Left colon (tissue), 2 donors: ENCODE data around the gene GBP2. TPM values are rescaled to one million over a fixed set of nuclear protein-coding genes. Genes with fewer than 3 reads are reported as not detected.

ENCODE experiments used
- ATAC-seq: fragments of 200-7000 bp; cut with Tn5 transposase; one replicate; pipeline ENCODE4 v1.9.1; 2020; ENCODE audit warnings: mild to moderate bottlenecking, moderate library complexity
- DNase-seq, 2 donors: peaks; one replicate each; pipeline ENCODE4 v3.0.0-alpha.2; 2020
- intact Hi-C, 2 donors: fragments of 100-400 bp; cut with DNase I in 1 of 2; cut with micrococcal nuclease in 1 of 2; formaldehyde crosslinking; loops; one replicate each; pipeline versions ENCODE4 v1.11.2 to v1.14.0; 2022; cut with DNase I, micrococcal nuclease
- long read RNA-seq: library from polyadenylated mRNA; unstranded; transcript quantifications from one replicate; pipeline ENCODE4 v2.0.0, GENCODE V29; 2021
- total RNA-seq, 2 donors: library from RNA; stranded (reverse); fragmentation: NEBNext Ultra II Directional; extraction: Animal tissue kit (Norgen Biotek cat#: 25700); gene quantifications; one replicate each; pipeline ENCODE4 v1.2.1, GENCODE V29; 2021
- donor health status: DM: no; HTN: no; CAD: no.
- donor health status: DM: yes; HTN: yes; CAD: no.

The GBP2 gene
- 10 to 100 TPM; 40.9 to 61.3 TPM for total RNA-seq
- long read RNA-seq, transcript GBP2-201 (11 exons, 2,220 nt) = major isoform, 61 of 86 reads
- long read RNA-seq, partial matches to known transcripts = 20 of 86 reads
- long read RNA-seq, other reads (novel, unspliced or antisense) = 5 of 86 reads

GRCh38 chr1:89125913-89126580 is at the start of gene GBP2:
TSS of gene GBP2 (minus strand) at chr1:89126114. CDS start at chr1:89121966, 4,148 bp downstream.
- peak; percentile 92 for ATAC-seq
- DNase-seq = no peak
- intact Hi-C loops = no loop called here

GRCh38 chr1:89174491-89174890 is 48.6 kb upstream of the GBP2 start:
- DNase-seq = no peak
- intact Hi-C loops = no loop called here
- no peak for ATAC-seq

- DNase-seq (no peak), ATAC-seq (no peak)
- intact Hi-C loops = no loop called here
Measured at GRCh38 chr1:89172468-89173143, 46.7 kb upstream of the GBP2 start.

GRCh38 chr1:89171067-89171438 is 45.1 kb upstream of the GBP2 start:
- ATAC-seq (no peak), DNase-seq (no peak)
- intact Hi-C loops = no loop called here

GRCh38 chr1:89170170-89171066 is 44.5 kb upstream of the GBP2 start:
- ATAC-seq (no peak), DNase-seq (no peak)
- intact Hi-C loops = no loop called here

- intact Hi-C loops = no loop called here
- DNase-seq = no peak
- no peak for ATAC-seq
Measured at GRCh38 chr1:89169166-89169565, 43.3 kb upstream of the GBP2 start.

- no peak for ATAC-seq
- intact Hi-C loops = no loop called here
- DNase-seq = no peak
Measured at GRCh38 chr1:89167590-89168230, 41.8 kb upstream of the GBP2 start.

- intact Hi-C loops = no loop called here
- ATAC-seq (no peak), DNase-seq (no peak)
Measured at GRCh38 chr1:89166705-89167104, 40.8 kb upstream of the GBP2 start.

GRCh38 chr1:89165811-89166210 is 39.9 kb upstream of the GBP2 start:
- intact Hi-C loops = no loop called here
- ATAC-seq (no peak), DNase-seq (no peak)

- no peak for ATAC-seq
Measured at GRCh38 chr1:89151047-89151446, 25.1 kb upstream of the GBP2 start.

GRCh38 chr1:89149976-89150375 is 24.1 kb upstream of the GBP2 start:
- DNase-seq (no peak), ATAC-seq (no peak)
- intact Hi-C loops = no loop called here

More at GRCh38 chr1:89151047-89151446, 25.1 kb upstream of the GBP2 start:
- intact Hi-C loops = no loop called here
- DNase-seq = no peak

GRCh38 chr1:89149229-89149628 is 23.3 kb upstream of the GBP2 start:
- DNase-seq = peak in 1 of 2 donors; percentile 35
- ATAC-seq = peak; percentile 90
- intact Hi-C loops = no loop called here

GRCh38 chr1:89147678-89148658 is 22.1 kb upstream of the GBP2 start:
- intact Hi-C loops = no loop called here
- ATAC-seq = no peak
- DNase-seq = no peak

GRCh38 chr1:89146721-89147120 is 20.8 kb upstream of the GBP2 start:
- ATAC-seq (no peak), DNase-seq (no peak)
- intact Hi-C loops = no loop called here

- intact Hi-C loops = no loop called here
- ATAC-seq = no peak
- DNase-seq = no peak
Measured at GRCh38 chr1:89143484-89143883, 17.6 kb upstream of the GBP2 start.

GRCh38 chr1:89142160-89142559 is 16.2 kb upstream of the GBP2 start:
- DNase-seq (no peak), ATAC-seq (no peak)
- intact Hi-C loops = no loop called here

GRCh38 chr1:89133747-89134146 is 7.8 kb upstream of the GBP2 start:
- DNase-seq (no peak), ATAC-seq (no peak)
- intact Hi-C loops = no loop called here

- no peak for DNase-seq
- intact Hi-C loops = no loop called here
- ATAC-seq = no peak
Measured at GRCh38 chr1:89130716-89131115, 4.8 kb upstream of the GBP2 start.
